ENCODE results near the gene FGF1.

The FGF1 gene

DNA sequence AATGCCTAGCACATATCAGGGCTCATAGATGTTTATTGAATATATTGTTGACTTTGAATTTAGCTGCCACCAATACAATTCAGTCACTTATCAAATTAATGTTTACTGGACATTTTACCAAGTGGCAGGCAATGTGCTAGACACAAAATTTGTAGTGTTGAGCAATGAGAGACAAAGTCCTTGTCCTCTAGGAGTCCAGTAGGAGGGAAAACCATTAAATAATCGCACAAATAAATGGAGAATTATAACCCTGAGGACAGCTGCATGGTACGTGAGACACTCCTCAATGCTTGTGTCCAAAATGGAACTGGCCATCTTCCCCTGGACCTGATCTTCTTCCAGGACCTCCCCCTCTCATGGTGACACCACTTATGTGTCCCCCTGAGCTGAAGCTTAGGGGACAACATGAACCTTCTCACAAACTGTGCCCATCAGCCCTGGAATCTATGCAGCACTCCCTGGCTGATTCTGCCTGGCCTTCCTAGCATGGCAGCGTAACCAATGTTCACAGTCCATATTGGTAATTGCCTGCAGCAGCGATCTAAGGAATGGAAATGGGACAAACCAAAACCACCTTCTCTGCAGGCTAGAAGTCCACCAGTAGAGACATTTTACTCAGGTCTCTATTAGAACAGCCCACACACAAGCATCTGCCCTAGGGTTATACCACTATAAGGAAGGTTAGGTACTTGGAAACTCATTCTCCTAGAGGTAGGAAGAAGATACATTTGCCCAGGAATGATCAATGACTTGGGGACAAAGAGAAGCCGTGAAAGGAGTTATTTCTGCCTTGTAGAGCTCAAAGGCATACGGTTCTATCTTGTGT is 75.5 kb downstream of the FGF1 start:
- TF ChIP-seq LEF1 (IDR thresholded peaks at IDR 0.05; ENCODE audit: borderline replicate concordance) (no peak), FOXK2 (IDR thresholded peaks at IDR 0.05) (no peak), NFRKB (IDR thresholded peaks at IDR 0.05) (no peak), SUZ12 (IDR thresholded peaks at IDR 0.05) (no peak), SP1 (IDR thresholded peaks at IDR 0.05) (no peak)
- TF ChIP-seq, protein P1, sequence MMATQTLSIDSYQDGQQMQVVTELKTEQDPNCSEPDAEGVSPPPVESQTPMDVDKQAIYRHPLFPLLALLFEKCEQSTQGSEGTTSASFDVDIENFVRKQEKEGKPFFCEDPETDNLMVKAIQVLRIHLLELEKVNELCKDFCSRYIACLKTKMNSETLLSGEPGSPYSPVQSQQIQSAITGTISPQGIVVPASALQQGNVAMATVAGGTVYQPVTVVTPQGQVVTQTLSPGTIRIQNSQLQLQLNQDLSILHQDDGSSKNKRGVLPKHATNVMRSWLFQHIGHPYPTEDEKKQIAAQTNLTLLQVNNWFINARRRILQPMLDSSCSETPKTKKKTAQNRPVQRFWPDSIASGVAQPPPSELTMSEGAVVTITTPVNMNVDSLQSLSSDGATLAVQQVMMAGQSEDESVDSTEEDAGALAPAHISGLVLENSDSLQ (IDR thresholded peaks at IDR 0.05): no peak
- no peak for DNase-seq (ENCODE audit: extremely low spot score)
- ChIA-PET POLR2A (no interaction called here), CTCF (interaction anchor here (0.8 to 4.0 kb wide), 10 partner anchors 12 to 103 kb away, joined by 3 to 21 read pairs (median 4); no protein-coding TSS in a partner anchor)

DNA sequence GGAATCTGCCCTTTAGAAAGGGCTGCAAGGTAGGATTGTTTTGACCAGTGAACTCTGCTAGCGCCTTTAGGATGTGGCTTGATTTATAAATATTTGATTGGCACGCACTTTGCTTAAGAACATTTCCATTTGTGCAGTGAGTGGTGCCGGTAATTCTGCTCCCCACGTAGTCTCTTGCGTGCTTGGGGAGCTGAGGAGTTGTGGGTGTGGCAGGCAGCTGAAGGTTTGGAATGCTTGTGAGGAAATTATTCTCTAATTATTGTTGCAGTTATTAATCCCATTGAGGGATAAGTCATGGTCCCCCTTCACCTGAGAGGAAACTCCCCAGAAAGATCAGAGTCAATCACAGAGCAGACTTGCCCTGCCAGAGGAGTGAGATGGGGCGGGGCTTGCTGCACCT is 76.7 kb downstream of the FGF1 start:
- TF ChIP-seq FOXK2 (IDR thresholded peaks at IDR 0.05) (no peak), FOXM1 (IDR thresholded peaks at IDR 0.05; ENCODE audit: borderline replicate concordance) (no peak), SP1 (IDR thresholded peaks at IDR 0.05) (no peak), LEF1 (IDR thresholded peaks at IDR 0.05; ENCODE audit: borderline replicate concordance) (no peak), BHLHE40 (IDR thresholded peaks at IDR 0.05; ENCODE audit: borderline replicate concordance) (no peak), CTBP1 (IDR thresholded peaks at IDR 0.05; ENCODE audit: borderline replicate concordance) (no peak), SUZ12 (IDR thresholded peaks at IDR 0.05) (no peak), L3MBTL2 (conservative IDR thresholded peaks at IDR 0.05) (no peak), TARDBP (IDR thresholded peaks at IDR 0.05) (no peak), ZNF384 (IDR thresholded peaks at IDR 0.05) (no peak), HDGF (IDR thresholded peaks at IDR 0.05; ENCODE audit: borderline replicate concordance) (no peak), ELF4 (IDR thresholded peaks at IDR 0.05) (no peak), FOXA1 (IDR thresholded peaks at IDR 0.05) (no peak), NFRKB (IDR thresholded peaks at IDR 0.05) (no peak), ARNT (IDR thresholded peaks at IDR 0.05) (no peak)
- TF ChIP-seq, protein P1 (IDR thresholded peaks at IDR 0.05): no peak
- no peak for DNase-seq (ENCODE audit: extremely low spot score)
- CTCF ChIA-PET: interaction anchor here (0.9 to 4.0 kb wide), 3 partner anchors 10 to 90 kb away, joined by 4 to 21 read pairs (median 18); no protein-coding TSS in a partner anchor
- POLR2A ChIA-PET: interaction anchor here (1.0 kb wide), 1 partner anchor 10 kb away, joined by 4 read pairs; no protein-coding TSS in a partner anchor

DNA sequence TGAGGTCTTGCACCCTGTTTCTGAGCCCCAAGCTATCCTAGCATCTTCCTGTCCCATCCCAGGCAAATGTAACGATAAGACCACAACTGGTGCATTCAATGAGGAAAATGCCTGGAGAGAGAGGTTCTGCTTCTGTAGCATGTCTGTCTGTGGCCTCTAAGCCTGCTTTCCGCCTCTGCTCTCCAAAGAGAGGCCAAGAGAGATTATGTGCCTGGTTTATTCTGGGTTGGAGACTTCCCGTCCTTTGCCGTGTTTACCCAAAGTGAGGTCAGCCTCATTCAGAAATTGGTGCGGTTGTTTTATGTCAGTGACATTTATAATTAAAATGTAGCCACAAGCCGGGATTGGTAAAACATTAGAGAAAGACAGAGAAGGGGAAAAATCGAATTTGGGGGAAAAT is 77.8 kb downstream of the FGF1 start:
- TF ChIP-seq SUZ12 (IDR thresholded peaks at IDR 0.05) (no peak), LEF1 (IDR thresholded peaks at IDR 0.05; ENCODE audit: borderline replicate concordance) (no peak), TARDBP (IDR thresholded peaks at IDR 0.05) (no peak)
- no peak for DNase-seq (ENCODE audit: extremely low spot score)
- POLR2A ChIA-PET: no interaction called here
- CTCF ChIA-PET: no interaction called here

DNA sequence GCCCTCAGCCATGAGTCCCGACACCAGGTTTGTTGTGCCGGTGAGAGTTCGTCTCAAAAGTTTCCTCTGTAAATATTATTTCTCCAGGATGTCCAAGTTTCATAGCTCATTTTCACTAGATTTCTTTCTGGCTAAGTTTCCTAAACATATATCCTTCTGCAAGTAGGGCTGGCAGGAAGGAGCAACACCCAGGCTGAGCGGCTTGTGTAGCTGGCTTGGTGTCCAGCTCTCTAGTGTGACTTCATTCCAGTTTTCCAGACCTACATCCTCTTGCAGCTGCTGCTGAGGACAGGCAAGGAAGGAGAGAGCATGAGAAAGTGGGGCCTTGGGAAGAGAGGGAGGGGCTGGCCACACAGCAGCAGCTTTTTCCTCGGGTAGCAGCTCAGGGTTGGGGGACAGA is 80.3 kb downstream of the FGF1 start:
- POLR2A ChIA-PET: no interaction called here
- DNase-seq (ENCODE audit: extremely low spot score): no peak
- CTCF ChIA-PET: interaction anchor here (0.6 to 1.6 kb wide), 6 partner anchors 30 to 283 kb away, joined by 3 to 8 read pairs (median 4); no protein-coding TSS in a partner anchor
- TF ChIP-seq FOXM1 (IDR thresholded peaks at IDR 0.05; ENCODE audit: borderline replicate concordance) (no peak), SP1 (IDR thresholded peaks at IDR 0.05) (no peak), TARDBP (IDR thresholded peaks at IDR 0.05) (no peak), ELF4 (IDR thresholded peaks at IDR 0.05) (no peak), LEF1 (IDR thresholded peaks at IDR 0.05; ENCODE audit: borderline replicate concordance) (no peak), ARNT (IDR thresholded peaks at IDR 0.05) (no peak), HDGF (IDR thresholded peaks at IDR 0.05; ENCODE audit: borderline replicate concordance) (no peak), SUZ12 (IDR thresholded peaks at IDR 0.05) (no peak), ZNF384 (IDR thresholded peaks at IDR 0.05) (no peak), BHLHE40 (IDR thresholded peaks at IDR 0.05; ENCODE audit: borderline replicate concordance) (no peak), FOXK2 (IDR thresholded peaks at IDR 0.05) (no peak), CTBP1 (IDR thresholded peaks at IDR 0.05; ENCODE audit: borderline replicate concordance) (no peak)
- TF ChIP-seq, protein P1 (IDR thresholded peaks at IDR 0.05): no peak

DNA sequence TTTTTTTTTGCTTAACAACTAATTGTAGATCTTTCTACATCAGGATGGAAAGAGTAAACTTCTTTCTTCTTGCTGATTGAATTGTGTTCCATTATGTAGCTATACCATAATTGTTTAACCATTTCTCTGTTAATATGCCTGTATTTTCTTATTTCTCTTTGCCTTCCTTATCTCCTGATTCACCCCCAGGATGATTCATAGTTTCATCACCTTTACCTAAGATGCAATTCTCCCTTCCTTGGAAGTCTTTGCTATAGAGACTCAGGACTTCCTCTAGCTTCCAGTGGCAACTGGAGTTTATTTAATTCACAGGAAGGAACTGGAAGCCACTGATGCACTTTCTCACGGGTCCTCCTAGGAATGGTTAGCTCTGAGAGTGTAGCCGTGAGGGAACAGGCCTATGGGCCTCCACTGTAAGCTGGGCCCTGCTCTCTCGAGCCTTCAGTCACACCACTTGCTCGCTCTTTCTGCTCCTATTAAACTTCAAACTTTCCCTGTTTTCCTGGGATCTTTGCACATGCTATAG is 83.1 kb downstream of the FGF1 start:
- ChIA-PET CTCF (interaction anchor here (0.9 to 1.5 kb wide), 3 partner anchors 9 to 111 kb away, joined by 4 to 6 read pairs (median 5); no protein-coding TSS in a partner anchor), POLR2A (no interaction called here)
- TF ChIP-seq FOXA1 (IDR thresholded peaks at IDR 0.05) (no peak), HDGF (IDR thresholded peaks at IDR 0.05; ENCODE audit: borderline replicate concordance) (no peak), FOXK2 (IDR thresholded peaks at IDR 0.05) (no peak), TARDBP (IDR thresholded peaks at IDR 0.05) (no peak), ELF4 (IDR thresholded peaks at IDR 0.05) (no peak), NFRKB (IDR thresholded peaks at IDR 0.05) (no peak)

DNA sequence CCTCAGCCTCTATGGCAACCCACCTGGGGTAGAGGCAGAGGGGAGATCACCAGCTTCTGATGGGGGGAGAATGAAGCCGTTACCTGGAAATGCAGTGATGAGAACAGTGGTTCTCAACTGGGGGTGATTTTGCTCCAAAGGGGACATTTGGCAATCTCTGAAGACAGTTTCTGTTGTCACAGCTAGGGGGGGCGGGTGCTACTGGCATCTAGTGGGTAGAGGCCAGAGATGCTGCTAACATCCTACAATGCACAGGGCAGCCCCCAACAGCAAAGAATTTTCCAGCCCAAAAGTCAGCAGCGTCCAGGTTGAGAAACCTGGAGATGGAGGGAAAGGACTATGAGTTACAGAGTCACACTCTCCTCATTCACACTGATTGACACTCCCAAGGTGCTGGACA is 84.5 kb downstream of the FGF1 start:
- ChIA-PET CTCF (interaction anchor here (0.8 kb wide), 2 partner anchors 15 to 96 kb away, joined by 3 read pairs; no protein-coding TSS in a partner anchor), POLR2A (no interaction called here)
- DNase-seq (ENCODE audit: extremely low spot score): no peak
- TF ChIP-seq, protein P1 (IDR thresholded peaks at IDR 0.05): no peak
- TF ChIP-seq ARNT (IDR thresholded peaks at IDR 0.05) (no peak), FOXA1 (IDR thresholded peaks at IDR 0.05) (no peak), FOXM1 (IDR thresholded peaks at IDR 0.05; ENCODE audit: borderline replicate concordance) (no peak), L3MBTL2 (conservative IDR thresholded peaks at IDR 0.05) (no peak), TARDBP (IDR thresholded peaks at IDR 0.05) (no peak), CTBP1 (IDR thresholded peaks at IDR 0.05; ENCODE audit: borderline replicate concordance) (no peak), SP1 (IDR thresholded peaks at IDR 0.05) (no peak), ZNF384 (IDR thresholded peaks at IDR 0.05) (no peak), LEF1 (IDR thresholded peaks at IDR 0.05; ENCODE audit: borderline replicate concordance) (no peak), HDGF (IDR thresholded peaks at IDR 0.05; ENCODE audit: borderline replicate concordance) (no peak), FOXK2 (IDR thresholded peaks at IDR 0.05) (no peak), ELF4 (IDR thresholded peaks at IDR 0.05) (no peak), NFRKB (IDR thresholded peaks at IDR 0.05) (no peak), BHLHE40 (IDR thresholded peaks at IDR 0.05; ENCODE audit: borderline replicate concordance) (no peak), SUZ12 (IDR thresholded peaks at IDR 0.05) (no peak)

More for the DNA sequence above, 83.1 kb downstream of the FGF1 start:
- DNase-seq (ENCODE audit: extremely low spot score): no peak
